ENCODE data around the gene KLF16.
A peak's percentile ranks its signal among the peaks of the same experiment; 100 is the strongest.

The KLF16 gene

GRCh38 chr19:1827566-1828278 is 35.7 kb downstream of the KLF16 start:
- ATAC-seq (ENCODE audit: low read depth) = no peak
- peaks cover 12% of the 10 kb centered on the region for H3K36me3 Mint-ChIP-seq
- no peak for DNase-seq (ENCODE audit: low spot score in 2 of 2)
- peaks cover 5% of the 10 kb centered on the region for H3K4me1 Mint-ChIP-seq
- no peak overlapping the region for H3K27ac Mint-ChIP-seq
- no peaks in the 10 kb centered on the region for H3K27me3 Mint-ChIP-seq
- H3K9me3 Mint-ChIP-seq = no peaks in the 10 kb centered on the region
- H3K4me3 Mint-ChIP-seq = no peak overlapping the region

- Mint-ChIP-seq H3K4me1 (peaks cover 5% of the 10 kb centered on the region), H3K27me3 (no peaks in the 10 kb centered on the region), H3K27ac (no peak overlapping the region), H3K36me3 (peaks cover 12% of the 10 kb centered on the region), H3K4me3 (no peak overlapping the region), H3K9me3 (no peaks in the 10 kb centered on the region)
- ATAC-seq (ENCODE audit: low read depth) (peak; percentile 8), DNase-seq (ENCODE audit: low spot score in 2 of 2) (no peak)
Observed at GRCh38 chr19:1826557-1827521, 36.5 kb downstream of the KLF16 start.

- peaks cover 5% of the 10 kb centered on the region for H3K4me1 Mint-ChIP-seq
- peaks cover 16% of the 10 kb centered on the region for H3K36me3 Mint-ChIP-seq
- H3K27ac Mint-ChIP-seq = no peak overlapping the region
Observed at GRCh38 chr19:1825909-1826556, 37.3 kb downstream of the KLF16 start.

GRCh38 chr19:1824252-1824622 is 39.1 kb downstream of the KLF16 start:
- no peaks in the 10 kb centered on the region for H3K9me3 Mint-ChIP-seq
- ATAC-seq (ENCODE audit: low read depth) = no peak

More at GRCh38 chr19:1825909-1826556, 37.3 kb downstream of the KLF16 start:
- peak; percentile 87 for ATAC-seq (ENCODE audit: low read depth)
- Mint-ChIP-seq H3K9me3 (no peaks in the 10 kb centered on the region), H3K27me3 (no peaks in the 10 kb centered on the region), H3K4me3 (no peak overlapping the region)
- DNase-seq (ENCODE audit: low spot score in 2 of 2) = peak; percentile 78 to 86

GRCh38 chr19:1823539-1824251 is 39.7 kb downstream of the KLF16 start:
- Mint-ChIP-seq H3K4me3 (no peak overlapping the region), H3K36me3 (peaks cover 18% of the 10 kb centered on the region), H3K27ac (no peak overlapping the region), H3K4me1 (peaks cover 5% of the 10 kb centered on the region), H3K9me3 (no peaks in the 10 kb centered on the region), H3K27me3 (no peaks in the 10 kb centered on the region)
- DNase-seq (ENCODE audit: low spot score in 2 of 2) (no peak), ATAC-seq (ENCODE audit: low read depth) (no peak)

More at GRCh38 chr19:1824252-1824622, 39.1 kb downstream of the KLF16 start:
- H3K27me3 Mint-ChIP-seq = no peaks in the 10 kb centered on the region
- H3K4me3 Mint-ChIP-seq = no peak overlapping the region
- no peak overlapping the region for H3K27ac Mint-ChIP-seq
- peaks cover 20% of the 10 kb centered on the region for H3K36me3 Mint-ChIP-seq
- no peak for DNase-seq (ENCODE audit: low spot score in 2 of 2)
- H3K4me1 Mint-ChIP-seq = peaks cover 5% of the 10 kb centered on the region

- H3K27ac Mint-ChIP-seq = no peak overlapping the region
- H3K27me3 Mint-ChIP-seq = no peaks in the 10 kb centered on the region
- peaks cover 20% of the 10 kb centered on the region for H3K36me3 Mint-ChIP-seq
- DNase-seq (ENCODE audit: low spot score in 2 of 2) = no peak
- no peak overlapping the region for H3K4me3 Mint-ChIP-seq
- peaks cover 5% of the 10 kb centered on the region for H3K4me1 Mint-ChIP-seq
- no peak for ATAC-seq (ENCODE audit: low read depth)
- no peaks in the 10 kb centered on the region for H3K9me3 Mint-ChIP-seq
Observed at GRCh38 chr19:1823020-1823419, 40.4 kb downstream of the KLF16 start.

- no peaks in the 10 kb centered on the region for H3K9me3 Mint-ChIP-seq
- no peak overlapping the region for H3K27ac Mint-ChIP-seq
- no peak overlapping the region for H3K4me3 Mint-ChIP-seq
- DNase-seq (ENCODE audit: low spot score in 2 of 2) (no peak), ATAC-seq (ENCODE audit: low read depth) (no peak)
- H3K27me3 Mint-ChIP-seq = no peaks in the 10 kb centered on the region
- H3K36me3 Mint-ChIP-seq = peaks cover 20% of the 10 kb centered on the region
- peaks cover 5% of the 10 kb centered on the region for H3K4me1 Mint-ChIP-seq
Observed at GRCh38 chr19:1822210-1822609, 41.2 kb downstream of the KLF16 start.

- H3K9me3 Mint-ChIP-seq = no peaks in the 10 kb centered on the region
- no peaks in the 10 kb centered on the region for H3K27me3 Mint-ChIP-seq
- H3K36me3 Mint-ChIP-seq = peaks cover 21% of the 10 kb centered on the region
- ATAC-seq (ENCODE audit: low read depth) (no peak), DNase-seq (ENCODE audit: low spot score in 2 of 2) (no peak)
- H3K4me3 Mint-ChIP-seq = no peak overlapping the region
- no peaks in the 10 kb centered on the region for H3K4me1 Mint-ChIP-seq
- no peak overlapping the region for H3K27ac Mint-ChIP-seq
Observed at GRCh38 chr19:1819341-1820255, 43.8 kb downstream of the KLF16 start.

- no peak for ATAC-seq (ENCODE audit: low read depth)
- peaks cover 18% of the 10 kb centered on the region for H3K36me3 Mint-ChIP-seq
- no peaks in the 10 kb centered on the region for H3K4me1 Mint-ChIP-seq
- H3K27ac Mint-ChIP-seq = no peak overlapping the region
- no peaks in the 10 kb centered on the region for H3K9me3 Mint-ChIP-seq
- no peaks in the 10 kb centered on the region for H3K27me3 Mint-ChIP-seq
- no peak overlapping the region for H3K4me3 Mint-ChIP-seq
- DNase-seq (ENCODE audit: low spot score in 2 of 2) = no peak
Observed at GRCh38 chr19:1818549-1819195, 44.7 kb downstream of the KLF16 start.

GRCh38 chr19:1817553-1818179 is 45.7 kb downstream of the KLF16 start:
- ATAC-seq (ENCODE audit: low read depth) = no peak
- no peak for DNase-seq (ENCODE audit: low spot score in 2 of 2)
- Mint-ChIP-seq H3K9me3 (no peaks in the 10 kb centered on the region), H3K36me3 (peaks cover 18% of the 10 kb centered on the region), H3K4me1 (peaks cover 6% of the 10 kb centered on the region), H3K27ac (no peak overlapping the region), H3K4me3 (no peak overlapping the region), H3K27me3 (no peaks in the 10 kb centered on the region)

GRCh38 chr19:1816530-1817298 is 46.7 kb downstream of the KLF16 start:
- Mint-ChIP-seq H3K4me1 (peaks cover 10% of the 10 kb centered on the region), H3K9me3 (no peaks in the 10 kb centered on the region), H3K36me3 (peaks cover 18% of the 10 kb centered on the region), H3K4me3 (no peak overlapping the region), H3K27ac (no peak overlapping the region), H3K27me3 (no peaks in the 10 kb centered on the region)
- ATAC-seq (ENCODE audit: low read depth) (no peak), DNase-seq (ENCODE audit: low spot score in 2 of 2) (no peak)
